NCI-H460 (cell line): ENCODE data around the gene RTP2. TPM values are rescaled to one million over a fixed set of nuclear protein-coding genes. Genes with fewer than 3 reads are reported as not detected.

Source experiments
- DNase-seq: peaks from one replicate; pipeline ENCODE4 v3.0.0-alpha.2; 2016; ENCODE audit warnings: low read depth; ENCODE audit errors: extremely low read depth
- polyA plus RNA-seq: library from polyadenylated mRNA; depleted of rRNA; stranded (reverse); fragments of >200 nt; gene quantifications from 2 replicates; pipeline ENCODE4 v1.2.3, GENCODE V29; 2014; cell fraction: nucleus; rRNA removed
- total RNA-seq: library from RNA; depleted of rRNA; stranded (reverse); fragments of >200 nt; shearing (Covaris generic); gene quantifications from 2 replicates; pipeline ENCODE4 v1.2.3, GENCODE V29; 2014; rRNA removed

Gene RTP2
- total RNA-seq: not detected in 2 replicates
- not detected in 2 replicates for polyA plus RNA-seq

DNA sequence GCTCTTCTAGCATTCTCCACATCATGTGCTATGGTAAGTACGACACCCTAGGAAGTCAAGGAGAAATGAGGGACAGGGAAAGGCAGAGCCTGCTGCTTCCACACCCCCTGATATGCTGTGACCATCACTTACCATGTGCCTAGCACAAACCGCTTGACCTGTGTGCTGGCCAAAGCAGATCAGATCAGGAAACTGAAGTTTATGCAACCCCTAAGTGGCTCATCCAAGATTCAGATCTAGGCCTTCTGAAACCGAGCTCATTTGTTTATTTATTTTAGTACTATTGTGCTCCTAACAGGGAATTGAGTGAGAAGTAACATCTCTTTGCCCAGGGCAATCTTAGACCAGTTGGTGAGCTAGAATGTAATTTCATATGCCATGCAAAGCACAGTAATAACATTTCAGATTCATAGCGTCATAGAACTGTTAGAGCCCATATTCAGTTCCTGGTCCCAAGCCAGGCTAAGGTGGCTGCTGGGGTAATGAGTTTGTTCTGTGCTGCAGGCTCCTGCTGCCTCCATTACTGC, at the start of gene RTP2:
Gene RTP2, minus strand, starts transcription at position 51 of the 527 bp plus-strand sequence. CDS start 429 bp downstream, outside the sequence.
- DNase-seq: no peak

DNA sequence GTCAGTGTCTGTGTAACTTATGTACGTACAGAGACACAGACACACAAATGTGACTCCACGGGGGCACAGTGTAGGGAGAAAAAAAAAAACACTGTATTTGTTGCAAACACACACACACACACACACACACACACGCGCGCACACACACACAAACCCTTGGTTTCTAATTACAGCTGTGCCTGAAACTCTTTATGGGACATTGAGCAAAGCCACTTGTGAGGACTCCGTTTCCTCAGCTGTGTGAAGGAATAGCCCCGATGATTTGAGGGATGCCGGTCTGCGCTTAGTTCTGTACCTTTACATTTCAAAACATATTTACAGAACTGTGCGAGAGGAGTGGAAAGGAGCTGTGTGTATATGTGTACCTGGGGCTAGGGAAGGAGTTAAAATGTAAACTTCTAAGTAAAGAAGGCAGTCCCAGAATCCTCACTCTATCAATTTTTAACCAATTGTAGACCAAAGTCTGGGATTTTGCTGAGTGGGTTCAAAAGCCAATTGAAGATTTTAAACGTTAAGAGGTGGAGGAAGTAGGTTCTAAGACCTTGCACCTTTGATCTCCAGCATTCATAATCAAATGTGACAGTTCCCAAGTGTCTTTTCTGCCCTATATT, 48.3 kb upstream of the RTP2 start:
- DNase-seq: no peak

GRCh38 chr3:187750006-187750512, 47.7 kb upstream of the RTP2 start:
- DNase-seq: no peak

DNA sequence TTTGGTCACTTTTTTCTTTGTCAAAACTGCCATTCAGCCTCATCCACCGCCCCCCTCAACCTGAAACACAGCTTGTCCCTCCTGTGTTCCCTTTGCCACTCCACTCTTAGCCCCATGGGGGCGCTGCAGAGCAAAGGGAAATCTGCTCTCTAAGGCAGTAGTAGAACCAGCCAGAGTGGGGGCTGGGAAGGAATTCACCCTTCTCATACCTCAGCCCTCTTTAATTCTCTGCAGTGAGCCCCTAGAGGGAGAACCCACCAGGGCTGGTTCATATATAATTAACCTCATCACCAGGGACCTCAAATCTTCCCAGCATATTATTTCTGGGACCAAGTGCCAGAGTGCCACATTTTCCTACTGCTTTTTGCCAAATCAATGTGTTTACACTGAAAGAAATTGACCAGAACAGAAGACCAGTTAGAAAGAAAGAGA, 45.7 kb upstream of the RTP2 start:
- peak; percentile 81 for DNase-seq

GRCh38 chr3:187747506-187747905, 45.1 kb upstream of the RTP2 start:
- DNase-seq: no peak

DNA sequence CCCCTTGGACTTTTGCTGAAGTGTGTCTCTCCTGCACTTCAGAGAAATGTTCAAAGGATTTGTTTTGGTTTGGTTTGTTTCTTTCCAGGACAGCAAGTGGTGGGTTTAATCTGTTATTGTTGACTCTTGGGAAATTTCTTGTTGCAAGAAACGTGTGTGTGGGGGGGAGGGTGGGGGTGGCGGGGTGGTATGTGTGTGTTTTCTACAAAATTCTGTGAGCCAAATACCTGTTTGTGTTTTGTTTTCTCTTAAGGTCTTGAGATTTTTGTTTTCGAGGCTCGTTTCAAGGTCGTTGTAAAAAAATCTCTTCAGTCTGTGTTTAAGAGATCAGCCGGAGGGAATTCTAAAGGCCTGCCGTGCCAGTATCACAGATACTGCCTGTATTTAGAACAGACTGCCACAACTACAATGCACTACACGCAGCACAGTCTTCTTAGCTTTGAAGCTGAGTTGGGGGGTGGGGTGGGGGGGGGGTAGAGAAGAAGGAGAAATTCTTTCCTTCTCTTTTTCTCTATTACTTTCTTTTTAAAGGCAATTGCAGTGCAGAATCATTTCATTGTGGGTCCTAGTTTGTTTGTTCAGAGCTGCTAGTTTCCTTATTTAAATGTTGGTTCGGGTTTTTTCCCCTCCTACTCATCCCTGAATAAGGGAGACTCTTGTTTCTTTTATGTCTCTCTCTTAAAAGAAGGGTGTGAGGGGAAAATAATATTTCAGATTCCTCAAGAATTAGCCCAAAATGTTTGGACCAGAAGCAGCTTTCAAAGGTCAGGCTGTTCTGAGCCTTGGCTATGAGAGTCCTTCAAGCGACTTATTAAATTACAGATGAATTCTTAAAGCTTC, 44.3 kb upstream of the RTP2 start:
- DNase-seq: no peak

DNA sequence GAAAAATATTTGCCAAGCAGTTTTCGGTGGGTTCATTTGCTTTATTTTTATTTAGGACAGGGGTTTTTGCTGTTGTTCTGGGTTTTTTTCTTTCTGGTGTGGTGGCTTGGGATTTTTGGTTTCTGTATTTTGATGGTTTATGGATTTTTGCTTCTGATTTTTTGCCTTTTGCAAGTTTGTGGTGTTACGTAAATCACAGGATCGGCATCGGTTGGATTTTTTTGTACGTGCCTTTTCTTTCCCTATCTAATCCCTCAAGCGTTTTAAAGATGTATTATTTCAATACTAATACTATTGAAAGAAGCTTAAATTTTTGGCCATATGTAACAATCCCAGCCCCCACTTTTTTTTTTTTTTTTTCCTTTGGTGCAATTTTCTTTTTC, 43.7 kb upstream of the RTP2 start:
- DNase-seq: no peak

DNA sequence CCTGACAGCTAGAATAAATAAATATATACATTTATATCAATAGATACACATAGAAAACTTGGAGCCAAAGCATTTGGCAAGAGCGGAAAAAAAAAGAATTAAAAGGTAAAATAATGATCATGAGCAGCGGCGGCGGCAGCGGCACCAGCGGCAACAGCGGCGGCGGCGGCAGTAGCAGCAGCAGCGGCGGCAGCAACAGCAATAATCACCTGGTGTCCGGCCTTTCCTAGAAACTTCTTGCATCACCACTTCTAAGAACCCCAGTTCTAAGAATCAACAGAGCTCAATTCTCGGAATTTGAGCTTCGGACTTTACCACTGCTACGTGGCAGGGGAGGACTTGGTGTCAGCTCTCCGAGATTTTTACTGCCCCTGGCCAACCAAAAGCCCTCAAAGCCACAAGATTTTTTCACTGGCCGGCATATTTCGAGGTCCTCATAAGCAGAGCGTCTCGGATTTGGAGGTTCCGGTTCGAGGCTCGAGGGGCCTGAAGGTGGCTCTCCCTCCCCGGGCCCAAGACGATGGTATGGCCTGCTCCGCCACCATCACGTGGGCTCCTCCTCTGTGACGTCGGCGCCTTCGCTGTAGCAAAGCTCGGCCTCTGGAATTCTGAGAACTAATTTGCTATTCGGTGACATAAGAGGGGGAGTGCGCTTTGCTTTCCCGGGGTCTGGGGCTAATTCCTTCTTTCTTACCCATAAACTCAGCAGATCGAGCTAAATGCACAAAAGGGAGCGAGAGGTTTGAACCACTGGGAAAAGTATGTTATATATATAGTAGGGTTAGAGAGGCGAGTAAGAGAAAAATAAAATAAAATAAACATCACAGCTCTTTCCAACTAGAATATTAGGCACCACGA, 43.1 kb upstream of the RTP2 start, which contains the start of gene BCL6:
Gene BCL6, minus strand, starts transcription at position 268 of the 858 bp plus-strand sequence. CDS start 11,775 bp downstream, outside the sequence.
- DNase-seq: peak; percentile 93

DNA sequence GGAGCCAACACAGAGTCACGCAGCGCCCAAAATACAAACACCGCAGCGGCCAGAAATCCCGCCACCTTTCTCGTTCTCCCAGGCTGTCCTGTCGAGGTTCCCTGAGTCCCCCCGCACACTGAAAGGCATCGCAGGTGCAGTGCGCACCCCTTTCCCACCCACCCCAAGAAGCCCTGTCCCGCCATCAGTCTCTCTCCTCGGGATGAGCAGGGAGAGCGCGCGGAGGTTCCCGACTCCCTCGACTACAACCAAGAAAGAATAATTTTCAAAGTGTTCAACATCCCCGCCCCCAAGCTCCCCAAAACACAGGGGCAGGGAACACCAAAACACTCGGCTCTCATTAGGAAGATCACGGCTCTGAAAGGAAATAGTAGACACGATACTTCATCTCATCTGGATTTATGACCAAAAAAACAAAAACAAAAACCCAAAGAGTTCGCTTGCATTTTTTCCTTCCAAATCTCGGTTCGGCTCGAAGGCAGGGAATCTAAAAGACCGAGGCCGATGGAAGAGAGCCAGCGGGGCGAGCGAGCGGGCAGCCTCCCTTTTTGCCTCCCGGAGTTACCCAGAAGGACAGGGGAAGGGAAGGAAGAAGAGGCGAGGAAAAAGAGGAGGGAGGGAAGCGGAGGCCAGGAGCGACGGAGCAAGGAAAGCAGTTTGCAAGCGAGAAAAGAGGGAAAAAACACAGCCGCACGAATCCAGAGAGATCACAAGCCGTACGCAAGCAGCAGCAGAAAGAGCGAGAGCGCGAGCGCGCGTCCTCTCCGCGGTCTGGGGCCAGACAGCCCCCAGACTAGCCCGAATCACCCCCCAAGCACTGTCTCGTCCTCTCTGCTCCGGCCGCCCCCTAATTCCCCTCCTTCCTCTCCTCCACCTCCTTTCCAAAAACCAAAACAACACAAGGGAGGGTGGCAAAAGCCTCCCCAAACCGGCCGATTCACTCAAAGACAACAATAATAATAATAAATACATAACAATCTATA, 42.1 kb upstream of the RTP2 start:
- DNase-seq: no peak

- DNase-seq: no peak
These were observed 41.1 kb upstream of the RTP2 start for GRCh38 chr3:187743195-187744141.

GRCh38 chr3:187742351-187743171, 40.2 kb upstream of the RTP2 start:
- DNase-seq: no peak

- peak; percentile 62 for DNase-seq
These were observed 39.3 kb upstream of the RTP2 start for GRCh38 chr3:187741403-187742350.

DNA sequence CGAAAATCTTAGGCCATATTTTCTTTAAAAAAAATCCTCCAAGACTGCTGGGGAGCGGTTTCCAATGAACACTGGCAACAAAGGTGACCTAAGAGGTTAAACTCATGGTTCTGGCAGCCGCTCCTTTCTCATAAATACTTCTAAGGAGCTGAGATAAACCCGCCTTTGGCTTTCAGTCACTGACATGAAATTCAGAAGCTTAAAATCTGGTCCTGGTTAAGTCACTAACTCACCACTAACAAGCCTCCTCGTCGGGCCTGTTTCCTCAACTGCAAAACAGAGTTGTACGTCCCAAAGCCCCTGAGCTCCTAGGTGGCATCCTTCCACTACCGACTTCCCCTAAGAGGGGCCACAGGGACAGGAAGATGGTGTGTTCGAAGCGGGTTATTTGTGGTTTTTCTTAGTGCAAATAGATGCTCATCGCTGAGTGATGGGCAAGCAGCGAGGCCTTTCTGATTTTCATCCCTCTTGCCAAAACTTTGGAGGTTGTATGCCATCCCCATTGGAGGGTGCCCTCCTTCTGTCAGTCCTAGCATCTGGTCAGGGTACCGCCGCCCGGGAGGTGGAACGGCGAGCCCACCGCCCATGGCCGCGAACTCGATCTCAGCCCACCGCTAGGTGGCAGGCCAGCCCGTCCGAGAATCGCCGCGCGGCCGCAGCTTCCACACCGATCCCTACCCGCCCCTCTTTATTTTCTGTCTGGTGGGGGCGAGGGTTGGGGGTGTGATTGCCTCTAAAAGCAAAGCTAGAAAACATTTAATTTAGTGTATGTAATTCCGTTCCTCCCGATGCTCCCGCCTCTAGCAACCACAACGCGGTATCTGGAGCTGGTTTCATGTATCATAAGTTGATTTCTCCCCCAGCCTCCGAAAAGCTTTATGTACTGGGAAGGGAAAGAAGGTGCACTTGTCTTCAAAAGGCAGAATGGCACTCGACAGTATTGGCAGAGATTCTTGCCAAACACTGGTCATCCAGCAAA, 38.4 kb upstream of the RTP2 start:
- no peak for DNase-seq

DNA sequence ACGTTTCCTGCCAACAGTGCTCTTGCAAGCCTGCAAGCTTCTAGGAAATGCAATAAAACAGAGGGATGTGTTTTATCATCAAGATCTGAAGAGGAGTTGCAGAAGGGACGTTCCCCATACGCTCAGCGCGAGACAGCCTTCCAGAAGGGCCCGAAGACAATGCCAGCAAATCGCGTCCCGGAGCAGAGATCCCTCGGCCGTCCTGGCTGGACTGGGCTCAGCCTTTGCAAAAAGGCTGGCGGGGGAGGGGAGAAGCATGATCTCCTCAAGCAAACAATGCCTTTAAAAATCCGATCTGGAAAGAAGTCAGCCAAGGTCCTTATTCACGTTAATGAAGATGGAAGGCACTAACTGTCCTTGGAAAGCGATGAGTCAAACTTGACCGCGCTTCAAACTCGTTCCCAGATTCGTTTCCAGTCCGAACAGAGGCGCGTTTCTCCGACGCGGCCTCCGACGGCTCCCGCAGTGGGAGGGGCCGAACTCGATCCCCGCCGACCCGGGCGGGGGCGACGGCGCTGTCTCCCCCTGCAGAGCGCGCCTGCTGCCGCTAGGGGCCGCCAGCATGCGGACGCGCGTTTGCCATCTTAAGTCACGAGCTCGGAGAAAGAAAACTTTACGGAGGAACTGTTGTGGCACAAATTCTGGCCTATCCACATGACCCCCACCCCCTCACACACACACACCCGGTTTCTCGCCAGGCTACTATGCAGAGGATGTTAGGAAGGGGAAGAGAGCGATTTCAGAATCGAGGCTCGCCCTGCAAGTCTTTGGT, 37.4 kb upstream of the RTP2 start:
- DNase-seq: peak; percentile 57
